Omental fat pad (tissue), 4 donors: ENCODE data around the gene PWWP2B. TPM values are rescaled to one million over a fixed set of nuclear protein-coding genes. Genes with fewer than 3 reads are reported as not detected.

ENCODE experiments used
- ATAC-seq: fragments of 150-250 bp; one replicate; pipeline ENCODE4 v1.9.1; 2016; ENCODE audit warnings: mild to moderate bottlenecking, moderate library complexity; ENCODE audit not compliant: low FRiP score
- DNase-seq: peaks from one replicate; pipeline ENCODE4 v3.0.0-alpha.2; 2019; ENCODE audit warnings: low spot score
- total RNA-seq, 4 donors: library from RNA; depleted of rRNA; stranded (reverse); fragments of >200 nt; gene quantifications; one replicate each; pipeline ENCODE4 v1.1.0, GENCODE V29; 2016
- TF ChIP-seq, protein P1 (sequence below), 3 donors: fragments of 450-650 bp; IDR thresholded peaks; one replicate each; pipeline ENCODE4 v1.5.1; 2016 to 2017; ENCODE audit warnings: antibody characterized with exemption in 3 of 3, mild to moderate bottlenecking in 3 of 3, moderate library complexity in 2 of 3

Gene PWWP2B
- 10 to 100 TPM in 3 of 4 donors, 1 to 10 TPM in 1; 6.0 to 24.4 (median 12.2) TPM for total RNA-seq

GRCh38 chr10:132397036-132397541 is at the start of gene PWWP2B:
Gene PWWP2B (plus strand): TSS chr10:132397200. CDS start chr10:132397227, 27 bp downstream.
- ATAC-seq (peak; percentile 39), DNase-seq (no peak)
- TF ChIP-seq, protein P1, sequence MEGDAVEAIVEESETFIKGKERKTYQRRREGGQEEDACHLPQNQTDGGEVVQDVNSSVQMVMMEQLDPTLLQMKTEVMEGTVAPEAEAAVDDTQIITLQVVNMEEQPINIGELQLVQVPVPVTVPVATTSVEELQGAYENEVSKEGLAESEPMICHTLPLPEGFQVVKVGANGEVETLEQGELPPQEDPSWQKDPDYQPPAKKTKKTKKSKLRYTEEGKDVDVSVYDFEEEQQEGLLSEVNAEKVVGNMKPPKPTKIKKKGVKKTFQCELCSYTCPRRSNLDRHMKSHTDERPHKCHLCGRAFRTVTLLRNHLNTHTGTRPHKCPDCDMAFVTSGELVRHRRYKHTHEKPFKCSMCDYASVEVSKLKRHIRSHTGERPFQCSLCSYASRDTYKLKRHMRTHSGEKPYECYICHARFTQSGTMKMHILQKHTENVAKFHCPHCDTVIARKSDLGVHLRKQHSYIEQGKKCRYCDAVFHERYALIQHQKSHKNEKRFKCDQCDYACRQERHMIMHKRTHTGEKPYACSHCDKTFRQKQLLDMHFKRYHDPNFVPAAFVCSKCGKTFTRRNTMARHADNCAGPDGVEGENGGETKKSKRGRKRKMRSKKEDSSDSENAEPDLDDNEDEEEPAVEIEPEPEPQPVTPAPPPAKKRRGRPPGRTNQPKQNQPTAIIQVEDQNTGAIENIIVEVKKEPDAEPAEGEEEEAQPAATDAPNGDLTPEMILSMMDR (IDR thresholded peaks at IDR 0.05): no peak

DNA sequence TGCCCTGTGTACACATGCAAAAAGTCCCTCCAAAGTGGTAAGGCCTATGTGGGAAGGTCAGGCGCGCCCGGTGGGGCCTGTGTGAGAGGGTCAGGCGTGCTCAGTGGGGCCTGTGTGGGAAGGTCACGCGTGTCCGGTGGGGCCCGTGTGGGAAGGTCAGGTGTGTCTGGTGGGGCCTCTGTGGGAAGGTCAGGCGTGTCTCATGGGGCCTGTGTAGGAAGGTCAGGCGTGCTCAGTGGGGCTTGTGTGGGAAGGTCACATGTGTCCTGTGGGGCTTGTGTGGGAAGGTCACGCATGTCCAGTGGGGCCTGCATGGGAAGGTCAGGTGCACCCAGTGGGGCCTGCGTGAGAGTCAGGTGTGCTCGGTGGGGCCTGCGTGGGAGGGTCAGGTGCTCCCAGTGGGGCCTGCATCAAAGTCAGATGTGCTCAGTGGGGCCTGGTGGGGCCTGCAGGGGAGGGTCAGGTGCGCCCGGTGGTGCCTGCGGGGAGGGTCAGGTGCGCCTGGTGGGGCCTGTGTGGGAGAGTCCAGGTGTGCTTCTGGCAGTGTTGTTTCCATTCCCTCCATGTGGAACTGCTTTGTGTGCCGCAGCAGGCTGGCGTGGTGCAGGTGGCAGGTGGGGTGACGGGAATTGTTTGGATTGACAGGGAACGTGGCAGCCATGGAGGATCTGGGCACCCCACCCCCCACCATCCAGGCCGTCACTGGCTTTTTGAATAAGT is 49.6 kb upstream of the PWWP2B start:
- no peak for ATAC-seq
- no peak for DNase-seq
- TF ChIP-seq, protein P1 (IDR thresholded peaks at IDR 0.05): no peak

DNA sequence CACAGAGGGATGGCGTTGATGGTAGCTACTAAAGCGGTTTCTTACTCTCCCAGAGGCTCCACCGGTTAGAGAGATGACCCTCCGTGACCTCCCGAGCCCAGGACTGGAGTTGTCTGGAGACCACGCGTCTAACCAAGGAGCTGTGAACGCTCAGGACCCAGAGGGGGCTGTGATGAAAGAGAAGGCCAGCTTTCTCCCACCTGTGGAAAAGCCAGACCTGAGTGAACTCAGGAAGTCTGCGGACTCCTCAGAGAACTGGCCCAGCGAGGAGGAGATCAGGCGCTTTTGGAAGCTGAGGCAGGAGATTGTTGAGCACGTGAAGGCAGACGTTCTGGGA is 49.1 kb upstream of the PWWP2B start:
- ATAC-seq (no peak), DNase-seq (no peak)
- TF ChIP-seq, protein P1 (IDR thresholded peaks at IDR 0.05): no peak

DNA sequence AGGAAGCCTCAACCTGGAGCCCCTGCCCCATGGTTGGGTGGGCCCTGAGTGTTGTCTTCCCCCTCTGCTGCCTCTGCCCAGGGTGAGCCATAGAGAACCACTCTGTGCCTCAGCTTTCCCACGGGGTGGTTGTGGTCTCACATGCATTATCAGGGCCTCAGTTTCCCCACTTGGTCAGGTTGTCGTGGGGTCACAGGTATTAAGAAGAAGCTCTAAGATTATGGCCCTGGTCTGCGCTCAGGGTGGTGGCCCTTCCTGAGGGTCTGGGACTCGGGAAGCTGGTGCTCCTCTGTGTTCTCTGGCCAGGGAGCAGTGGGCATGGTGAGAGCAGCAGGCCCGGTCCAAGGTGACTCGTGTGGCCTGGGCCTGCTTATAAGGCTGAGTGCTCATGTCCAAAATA is 47.2 kb upstream of the PWWP2B start:
- DNase-seq: no peak
- TF ChIP-seq, protein P1 (IDR thresholded peaks at IDR 0.05): no peak
- ATAC-seq: no peak

GRCh38 chr10:132350391-132350790 is 46.6 kb upstream of the PWWP2B start:
- ATAC-seq (no peak), DNase-seq (no peak)
- TF ChIP-seq, protein P1 (IDR thresholded peaks at IDR 0.05): no peak

- ATAC-seq: no peak
- TF ChIP-seq, protein P1 (IDR thresholded peaks at IDR 0.05): no peak
- DNase-seq: no peak
Measured at GRCh38 chr10:132350946-132351345, 46.1 kb upstream of the PWWP2B start.

GRCh38 chr10:132351611-132352010 is 45.4 kb upstream of the PWWP2B start:
- DNase-seq (no peak), ATAC-seq (no peak)
- TF ChIP-seq, protein P1 (IDR thresholded peaks at IDR 0.05): no peak
